H4 (cell line): ENCODE measurements around the gene COL1A1. TPM values are rescaled to one million over a fixed set of nuclear protein-coding genes. Genes with fewer than 3 reads are reported as not detected.
A peak's percentile ranks its signal among the peaks of the same experiment; 100 is the strongest.

ENCODE experiments used
- DNase-seq: peaks from one replicate; pipeline ENCODE4 v3.0.0-alpha.2; 2015; ENCODE audit warnings: low spot score
- total RNA-seq: library from RNA; depleted of rRNA; stranded (reverse); fragments of >200 nt; shearing (Covaris generic); gene quantifications from 2 replicates; pipeline ENCODE4 v1.2.3, GENCODE V29; 2014

COL1A1 gene
- total RNA-seq, 1 experiment from 2014 or later, result 11.1 TPM

DNA sequence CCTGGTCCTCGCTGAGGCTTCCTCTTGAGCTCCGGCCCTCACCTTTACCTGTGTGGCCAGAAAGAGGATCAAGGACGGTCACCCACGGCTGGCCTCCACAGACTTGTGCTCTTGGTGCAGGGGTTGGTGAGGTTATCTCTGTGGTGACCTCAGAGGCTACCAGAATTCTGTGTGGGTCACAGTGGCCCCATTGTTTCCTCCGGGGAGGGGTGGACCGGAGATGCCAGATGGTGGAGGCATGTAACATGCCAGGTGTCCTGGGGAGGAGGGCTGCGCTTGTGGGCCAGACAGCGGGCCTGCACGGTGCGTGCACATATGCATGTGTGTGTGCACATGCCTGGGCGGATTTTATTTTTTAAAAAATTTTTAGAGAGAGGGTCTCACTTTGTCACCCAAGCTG, 29.3 kb downstream of the COL1A1 start:
- DNase-seq, result no peak

DNA sequence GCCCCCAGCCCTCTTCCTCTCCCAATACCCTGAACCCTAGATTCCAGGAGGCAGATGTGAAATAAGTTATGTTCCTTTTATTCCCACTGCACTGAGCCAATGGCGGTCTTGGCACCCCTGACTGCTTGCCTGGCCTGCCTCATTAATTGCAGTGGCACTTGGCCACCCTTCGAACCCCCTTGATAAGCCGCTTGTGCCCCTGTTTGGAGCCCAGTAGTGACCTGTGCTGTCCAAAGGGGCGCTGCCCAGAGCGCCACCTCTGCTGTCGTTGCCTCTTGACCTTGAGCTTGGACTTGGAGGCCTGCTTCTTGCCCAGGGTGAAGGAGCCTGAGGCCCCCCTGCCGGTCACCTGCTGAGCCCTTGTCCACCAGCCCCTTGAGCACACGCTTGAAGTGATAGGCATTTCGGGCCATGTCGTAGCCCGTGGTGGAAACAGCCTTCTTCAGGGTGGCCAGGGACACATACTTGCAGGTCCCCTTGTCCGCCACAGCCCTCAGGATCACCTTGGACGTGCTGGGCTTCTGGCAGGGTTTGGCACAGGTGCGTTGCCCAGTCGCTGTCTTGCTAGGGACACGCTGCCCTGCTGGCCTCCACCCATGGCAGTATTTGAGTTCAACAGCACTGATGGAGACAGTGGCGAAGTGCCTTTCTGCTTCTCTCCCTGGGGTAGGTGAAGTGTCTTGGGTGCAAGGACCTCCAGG, 29.9 kb downstream of the COL1A1 start:
- DNase-seq, result no peak

DNA sequence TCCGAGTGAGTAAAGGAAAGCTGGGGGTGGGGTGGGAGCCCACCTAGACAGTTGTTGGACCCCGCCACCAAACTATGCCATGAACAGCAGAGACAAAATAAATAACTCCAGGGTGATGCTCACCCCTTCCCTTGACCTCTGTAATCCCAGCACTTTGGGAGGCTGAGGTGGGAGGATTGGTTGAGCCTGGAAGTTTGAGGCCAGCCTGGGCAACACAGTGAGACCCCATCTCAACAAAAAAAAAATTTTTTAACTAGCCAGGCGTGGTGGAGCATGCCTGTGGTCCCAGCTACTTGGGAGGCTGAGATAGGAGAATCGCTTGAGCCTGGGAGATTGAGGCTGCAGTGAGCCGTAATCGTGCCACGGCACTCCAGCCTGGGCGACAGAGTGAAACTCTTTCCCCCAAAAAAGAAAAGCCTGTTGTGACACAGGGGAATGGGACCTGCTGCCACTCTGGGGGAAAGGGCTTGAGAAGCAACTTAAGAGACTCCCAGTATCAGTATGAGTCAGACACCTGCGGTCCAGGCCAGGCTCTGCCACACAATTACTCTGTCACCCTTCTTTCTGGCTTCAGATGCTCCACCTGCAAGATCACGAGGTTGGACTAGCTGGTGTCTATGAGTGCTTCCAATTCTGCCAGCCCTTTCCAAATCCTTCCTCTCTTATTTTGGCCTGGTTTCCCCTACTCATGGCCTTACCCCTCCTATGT, 30.6 kb downstream of the COL1A1 start:
- peak; percentile 51 for DNase-seq

DNA sequence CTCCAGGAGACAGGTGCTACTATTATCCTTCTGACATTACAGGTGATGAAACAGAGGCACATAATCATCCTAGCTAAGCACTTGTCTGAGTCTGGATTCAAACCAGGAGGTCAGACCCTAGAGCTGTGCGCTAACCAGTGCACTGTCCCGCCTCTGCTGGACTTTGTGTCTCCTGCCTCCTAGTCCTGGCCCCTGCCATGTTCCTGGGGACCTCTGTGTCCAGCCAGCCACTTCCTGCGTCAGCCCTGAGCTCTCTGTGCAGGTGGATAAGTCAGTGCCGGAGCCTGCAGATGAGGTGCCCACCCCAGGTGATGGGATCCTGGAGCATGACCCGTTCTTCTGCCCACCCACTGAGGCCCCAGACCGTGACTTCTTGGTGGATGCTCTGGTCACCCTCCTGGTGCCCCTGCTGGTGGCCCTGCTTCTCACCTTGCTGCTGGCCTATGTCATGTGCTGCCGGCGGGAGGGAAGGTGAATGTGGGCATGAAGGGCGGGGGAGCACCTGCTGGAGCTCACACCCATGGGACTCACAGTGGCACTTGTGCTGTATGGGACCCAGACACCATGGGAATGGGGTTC, 31.5 kb downstream of the COL1A1 start:
- no peak for DNase-seq

DNA sequence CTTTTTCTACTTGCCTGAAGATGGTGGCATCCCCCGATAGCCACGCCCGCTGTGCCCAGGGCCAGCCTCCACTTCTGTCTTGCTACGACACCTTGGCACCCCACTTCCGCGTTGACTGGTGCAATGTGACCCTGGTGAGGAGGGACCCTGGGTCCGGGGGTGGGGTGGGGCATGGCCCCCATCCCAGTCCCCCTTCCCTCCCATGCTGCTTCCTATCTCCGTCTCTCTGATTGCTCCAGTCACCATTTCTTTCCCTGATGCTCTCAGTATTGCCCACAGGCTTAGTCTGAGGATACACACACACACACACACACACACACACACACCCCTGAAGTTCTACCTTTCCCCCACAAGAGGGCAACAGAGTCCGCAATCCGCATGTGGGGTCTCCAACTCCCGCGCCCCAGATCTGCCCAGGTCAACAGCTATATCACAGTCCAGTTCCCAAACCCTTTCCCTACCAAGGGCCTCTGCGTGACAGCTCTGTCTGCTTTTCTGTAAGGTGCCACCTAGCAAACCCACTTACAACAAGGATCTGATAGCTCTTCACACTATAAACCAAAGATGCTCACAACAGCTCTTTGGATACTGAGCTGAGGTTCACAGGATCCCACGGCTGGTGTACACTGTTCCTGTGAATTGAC, 32.2 kb downstream of the COL1A1 start:
- DNase-seq, result peak; percentile 76

DNA sequence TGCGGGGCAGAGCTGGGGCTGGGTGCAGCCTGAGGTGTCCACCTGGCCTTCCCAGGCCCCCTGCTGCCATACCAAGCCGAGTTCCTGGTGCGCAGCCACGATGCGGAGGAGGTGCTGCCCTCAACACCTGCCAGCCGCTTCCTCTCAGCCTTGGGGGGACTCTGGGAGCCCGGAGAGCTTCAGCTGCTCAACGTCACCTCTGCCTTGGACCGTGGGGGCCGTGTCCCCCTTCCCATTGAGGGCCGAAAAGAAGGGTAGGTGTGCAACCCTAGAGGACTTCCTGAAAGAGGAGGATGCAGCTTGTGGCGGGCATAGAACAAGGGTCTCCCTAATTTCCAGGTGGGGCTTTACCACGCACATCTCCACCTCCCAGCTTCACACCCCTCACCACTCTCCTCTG, 33.1 kb downstream of the COL1A1 start:
- DNase-seq, result no peak

DNA sequence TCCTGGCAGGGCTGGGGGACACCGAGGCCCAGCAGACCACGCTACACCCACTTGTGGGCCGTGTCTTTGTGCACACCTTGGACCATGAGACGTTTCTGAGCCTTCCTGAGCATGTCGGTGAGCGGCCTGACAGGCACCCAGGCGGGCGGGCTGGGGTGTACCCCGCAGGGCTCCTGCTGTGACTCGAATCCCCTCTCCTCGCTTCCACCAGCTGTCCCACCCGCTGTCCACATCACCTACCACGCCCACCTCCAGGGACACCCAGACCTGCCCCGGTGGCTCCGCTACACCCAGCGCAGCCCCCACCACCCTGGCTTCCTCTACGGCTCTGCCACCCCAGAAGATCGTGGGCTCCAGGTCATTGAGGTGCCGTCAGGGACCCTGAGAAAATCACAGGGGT, 34.1 kb downstream of the COL1A1 start:
- DNase-seq, result no peak

DNA sequence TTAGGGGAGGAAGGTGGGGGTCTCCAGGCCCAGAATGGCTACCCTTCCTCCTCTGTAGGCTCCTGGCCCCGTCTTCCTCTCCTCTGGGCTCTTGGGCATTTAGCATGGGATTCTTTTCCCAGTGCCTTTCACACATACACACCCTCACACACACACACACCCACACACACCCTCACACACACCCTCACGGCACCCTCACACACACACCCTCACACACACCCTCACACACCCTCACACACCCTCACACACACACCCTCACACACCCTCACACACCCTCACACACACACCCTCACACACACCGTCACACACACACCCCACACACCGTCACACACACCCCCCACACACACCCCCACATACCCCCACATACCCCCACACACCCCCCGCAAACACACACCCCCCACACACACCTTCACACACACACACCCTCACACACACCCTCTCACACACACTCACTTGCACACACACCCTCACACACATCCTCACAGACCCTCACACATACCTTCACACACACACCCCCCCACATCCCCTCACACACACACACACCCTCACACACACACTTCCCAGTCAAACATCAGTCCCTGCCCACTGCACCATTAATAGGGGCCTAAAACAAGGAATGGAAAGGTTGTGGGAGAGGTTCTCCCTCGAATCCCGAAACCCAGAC, 34.8 kb downstream of the COL1A1 start:
- no peak for DNase-seq

DNA sequence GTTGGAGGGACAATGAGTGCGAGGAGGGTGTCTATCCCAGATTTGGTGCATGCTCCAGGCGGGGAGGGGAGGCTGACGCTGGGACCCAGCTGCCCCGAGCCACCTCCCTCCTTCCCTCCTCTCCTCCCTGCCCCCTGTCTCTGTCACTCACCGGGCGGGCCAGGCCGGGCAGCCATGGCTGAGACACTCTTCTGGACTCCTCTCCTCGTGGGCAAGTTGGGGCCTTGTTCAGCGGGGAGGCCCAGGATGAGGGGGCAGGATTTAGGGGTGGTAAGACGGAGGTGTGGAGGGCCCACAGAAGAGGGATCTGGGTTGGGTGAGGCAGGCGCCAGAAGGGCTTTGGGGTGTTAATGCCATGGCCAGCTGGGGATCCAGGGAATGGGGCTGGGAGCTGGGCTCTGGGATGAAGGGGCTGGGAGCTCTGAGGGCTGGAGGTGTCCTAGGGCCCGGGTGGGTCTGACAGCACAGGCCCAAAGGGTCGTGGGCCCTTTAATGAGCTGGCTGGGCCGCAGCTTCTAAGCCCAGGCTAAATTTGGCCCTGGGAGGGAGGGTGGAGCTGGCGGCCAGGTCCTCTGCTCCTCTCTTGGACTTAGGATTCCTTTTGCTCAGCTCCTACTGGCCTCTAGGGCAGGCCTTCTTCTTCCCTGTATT, 35.4 kb downstream of the COL1A1 start, which contains the start of gene SGCA:
Gene SGCA (plus strand): TSS at position 139 of the 651 bp plus-strand sequence. CDS start 36 bp downstream, at position 175.
- DNase-seq, result no peak

DNA sequence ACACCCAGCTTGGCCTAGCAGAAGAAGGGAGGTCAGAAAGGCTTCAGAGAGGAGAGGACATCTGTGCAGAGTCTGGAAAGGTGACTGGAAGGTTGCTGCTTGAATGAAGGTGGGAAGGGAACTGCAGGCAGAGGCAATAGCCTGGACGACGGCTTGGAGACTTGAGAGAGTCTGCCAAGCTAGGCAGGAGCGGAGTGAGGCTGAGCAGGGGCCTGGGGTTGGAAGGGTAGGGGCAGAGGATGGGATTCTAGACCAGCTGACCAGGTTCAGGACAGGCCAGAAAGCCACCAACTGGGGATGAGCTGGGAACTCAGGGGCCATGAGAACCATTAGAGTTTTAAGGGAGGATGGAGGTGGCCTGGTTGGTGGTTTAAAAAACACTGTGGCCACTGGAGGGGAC, 36.0 kb downstream of the COL1A1 start:
- DNase-seq, result no peak

DNA sequence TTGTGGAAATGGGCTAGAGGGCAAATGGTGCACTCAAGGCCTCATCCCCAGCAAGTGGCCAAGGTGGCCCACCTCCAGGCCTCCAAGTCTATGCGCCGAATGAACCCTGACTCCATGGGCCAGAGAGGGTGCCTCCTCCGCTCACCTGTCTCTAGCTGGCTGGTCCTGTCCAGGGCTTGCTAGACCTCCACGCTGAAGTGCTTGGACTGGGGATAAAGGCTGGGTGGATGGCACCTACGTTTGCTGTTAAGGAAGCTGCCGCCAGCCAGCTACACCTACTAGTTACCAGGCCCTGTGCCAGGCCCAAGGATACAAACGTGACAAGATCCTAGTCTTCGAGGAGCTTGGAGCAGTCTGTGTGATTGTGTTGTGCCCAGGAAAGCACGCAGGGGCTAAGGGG, 36.4 kb downstream of the COL1A1 start:
- no peak for DNase-seq

DNA sequence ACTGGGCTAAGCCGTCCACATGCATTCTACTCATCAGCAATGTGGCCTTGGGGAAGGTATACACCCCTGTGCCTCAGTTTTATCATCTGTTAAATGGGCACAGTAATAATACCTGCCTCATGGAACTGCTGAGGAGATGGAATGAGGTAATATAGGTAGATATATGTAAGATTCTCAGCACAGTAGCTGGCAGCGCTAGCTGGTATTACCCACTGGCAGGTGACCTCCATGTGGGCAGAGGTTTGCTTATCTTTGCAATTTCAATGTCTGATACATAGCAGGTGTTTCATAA, 36.8 kb downstream of the COL1A1 start:
- no peak for DNase-seq

DNA sequence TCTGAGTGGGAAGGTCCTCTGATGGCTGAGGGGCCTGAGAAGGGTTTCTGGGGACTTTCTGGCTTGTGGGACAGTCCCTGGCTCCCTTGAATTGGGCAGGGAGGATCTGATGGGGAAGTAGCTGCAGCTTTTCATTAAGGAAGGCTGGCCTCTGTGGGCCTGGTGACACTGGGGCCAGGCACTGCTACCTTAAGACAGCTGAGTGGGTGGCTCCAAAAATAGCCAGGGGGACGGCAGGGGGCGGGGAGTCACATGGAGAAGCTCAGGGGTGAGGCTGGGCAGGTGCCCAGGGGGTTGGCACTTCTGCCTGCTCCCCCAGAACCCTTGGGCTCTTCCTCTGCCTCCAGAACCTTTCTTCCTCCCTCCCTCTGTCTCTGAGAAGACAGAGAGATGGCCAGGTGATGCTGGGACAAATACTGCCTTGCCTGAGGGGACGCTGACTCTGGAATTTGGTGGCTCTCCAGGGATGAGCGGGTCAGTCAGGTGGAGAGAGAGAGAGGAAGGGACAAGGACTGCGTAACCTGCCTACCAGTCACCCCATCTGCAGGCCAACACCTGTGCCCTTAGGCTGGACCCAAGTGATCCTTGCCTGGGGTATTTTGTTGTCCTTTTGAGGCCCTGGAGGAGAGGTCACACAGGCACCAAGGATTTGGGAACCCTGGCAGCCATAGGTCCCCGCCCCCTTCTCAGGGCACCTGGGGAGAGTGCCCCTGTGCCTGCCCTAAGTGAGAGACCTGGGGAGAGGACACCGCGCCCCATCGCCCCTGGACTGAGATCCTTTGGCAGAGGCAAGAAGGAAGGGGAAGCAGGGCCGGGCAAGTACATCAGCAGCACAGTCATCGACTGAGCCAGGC, 37.4 kb downstream of the COL1A1 start:
- no peak for DNase-seq

DNA sequence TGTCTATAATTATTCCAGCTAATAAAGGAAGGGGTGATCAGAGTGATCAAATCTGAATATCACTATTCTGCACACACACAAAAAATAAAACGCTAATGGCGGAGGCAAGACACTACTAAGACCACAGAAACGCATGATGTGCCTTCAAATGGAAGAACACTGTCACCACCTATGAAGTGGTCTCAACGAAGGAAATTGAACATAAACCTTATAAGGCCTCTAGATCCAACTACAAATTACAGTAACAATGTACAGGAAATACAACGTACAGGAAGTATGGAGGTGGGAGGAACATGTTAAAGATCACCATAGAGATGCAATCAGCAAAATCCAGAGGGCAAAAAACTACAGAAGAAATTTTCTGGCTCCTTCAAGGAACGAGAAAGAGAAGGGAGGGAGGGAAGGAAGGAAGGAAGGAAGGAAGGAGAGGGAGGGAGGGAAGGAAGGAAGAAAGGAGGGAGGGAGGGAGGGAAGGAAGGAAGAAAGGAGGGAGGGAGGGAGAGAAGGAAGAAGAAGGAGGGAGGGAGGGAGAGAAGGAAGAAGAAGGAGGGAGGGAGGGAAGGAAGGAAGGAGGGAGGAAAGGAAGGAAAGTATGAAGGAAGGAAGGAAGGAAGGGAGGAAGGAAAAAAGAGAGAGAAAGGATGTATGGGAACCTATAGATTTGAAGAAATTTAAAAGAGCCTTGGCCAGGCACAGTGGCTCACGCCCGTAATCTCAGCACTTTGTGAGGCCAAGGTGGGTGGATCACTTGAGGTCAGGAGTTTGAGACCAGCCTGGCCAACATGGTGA, 38.8 kb downstream of the COL1A1 start:
- no peak for DNase-seq

DNA sequence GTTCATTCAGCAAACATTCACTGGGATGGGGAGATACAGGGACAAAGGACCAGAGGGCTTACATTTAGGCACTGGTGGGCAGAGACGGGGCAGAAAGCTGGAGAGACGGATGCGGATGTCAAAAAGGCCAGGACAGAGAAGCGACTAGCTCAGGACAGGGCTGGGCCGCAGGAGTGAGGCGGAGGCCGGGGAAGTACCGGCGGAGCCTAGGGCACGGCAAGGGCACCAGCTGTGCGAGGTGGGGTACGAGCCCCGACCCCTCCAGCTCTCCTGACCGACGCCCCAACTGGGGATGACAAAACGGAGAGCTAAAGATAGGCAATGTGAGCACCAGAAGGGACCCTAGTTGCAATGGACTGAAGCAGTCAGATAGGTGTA, 39.5 kb downstream of the COL1A1 start:
- DNase-seq, result no peak

DNA sequence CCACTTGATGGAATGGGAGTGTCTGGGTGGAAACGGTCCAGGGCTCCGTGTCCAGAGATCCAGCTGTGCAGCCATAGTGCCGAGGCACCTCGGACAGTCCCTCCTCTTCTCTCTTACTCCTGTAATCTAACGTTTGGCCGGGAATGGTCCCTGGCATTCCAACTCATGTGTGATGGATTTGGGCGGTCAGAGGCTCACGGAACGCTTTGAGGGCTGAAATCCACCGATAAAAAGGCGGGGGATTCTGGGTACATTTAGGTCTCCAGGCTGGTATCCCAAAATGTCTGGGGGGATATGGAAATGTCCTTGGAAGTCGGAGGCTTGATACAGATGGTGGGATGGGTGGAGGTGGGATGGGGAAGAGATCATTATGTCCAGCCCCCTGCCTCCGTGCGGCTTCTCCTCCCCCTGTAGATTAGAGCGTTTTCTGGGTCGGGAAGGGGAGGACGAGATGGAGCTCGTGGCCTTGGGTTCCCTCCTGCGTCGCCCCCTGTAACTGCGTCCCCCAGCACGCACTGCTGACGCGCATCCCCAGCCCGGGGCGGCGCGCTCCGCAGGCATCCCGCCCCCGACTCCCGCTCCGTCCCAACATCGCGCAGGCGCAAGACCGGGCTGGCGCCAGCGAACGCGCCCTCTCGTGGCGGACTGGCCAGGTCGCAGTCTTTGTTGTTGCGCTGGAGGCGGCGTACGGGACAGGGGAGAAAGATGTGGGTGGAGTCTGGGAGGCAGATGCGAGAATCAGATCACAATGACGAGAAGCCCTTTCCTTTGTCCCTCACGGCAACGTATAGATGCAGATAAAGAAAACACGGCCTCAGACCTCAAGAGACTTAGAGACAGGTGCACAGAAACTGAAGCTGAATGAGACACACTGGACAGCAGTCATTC, 40.2 kb downstream of the COL1A1 start:
- DNase-seq, result peak; percentile 93

DNA sequence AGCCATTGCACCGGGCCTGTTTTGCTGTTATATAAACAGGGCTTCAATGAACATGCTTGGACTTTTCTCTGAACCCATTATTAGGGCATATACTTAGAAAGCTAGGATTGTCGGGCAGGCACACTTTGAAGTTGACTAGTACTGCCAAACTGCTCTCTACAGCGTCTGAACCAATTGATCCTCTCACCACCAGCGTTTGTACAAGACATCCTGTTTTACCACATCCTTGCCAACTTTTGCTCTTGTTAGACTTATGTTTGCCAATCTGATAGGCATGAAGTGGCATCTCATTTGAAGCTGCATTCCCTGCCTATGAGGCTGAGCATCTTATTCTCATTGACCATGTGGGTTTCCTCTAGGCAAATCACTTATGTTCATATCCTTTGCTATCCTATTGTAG, 43.5 kb downstream of the COL1A1 start:
- DNase-seq, result no peak

DNA sequence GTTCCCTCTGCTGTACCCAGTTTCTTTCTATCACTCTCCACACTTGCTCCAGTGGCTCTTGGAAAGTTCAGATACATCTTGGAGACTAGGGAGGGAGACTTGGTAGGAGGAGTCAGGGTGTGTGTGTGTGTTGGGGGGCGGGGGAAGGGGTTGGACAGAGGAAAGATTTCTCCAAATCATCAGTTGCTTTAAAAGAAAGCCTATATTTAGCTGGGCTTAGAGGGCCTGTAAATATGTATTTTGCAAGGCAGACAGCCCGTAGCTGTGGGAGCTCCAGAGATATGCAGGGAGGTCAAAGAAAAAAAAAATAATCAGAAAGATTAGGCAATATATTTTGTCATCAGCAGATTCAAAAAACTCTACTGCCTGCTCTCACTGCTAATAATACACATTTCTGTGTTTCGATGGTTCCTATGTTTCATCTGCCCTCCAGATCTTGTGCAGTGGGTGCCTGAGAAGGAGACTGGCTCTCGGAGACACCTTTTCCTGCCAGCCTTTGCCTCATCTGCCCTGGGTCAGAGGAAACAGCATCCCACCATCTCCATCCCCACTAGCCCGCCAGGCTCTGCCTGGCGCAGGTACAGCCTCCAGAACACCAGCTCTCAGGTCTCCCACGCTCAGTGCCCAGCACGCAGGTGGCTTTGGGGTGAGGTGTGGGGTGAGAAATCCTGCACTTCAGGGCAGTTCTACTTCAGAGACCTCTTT, 46.2 kb downstream of the COL1A1 start:
- no peak for DNase-seq
